ENCODE measurements around the gene C19orf12.

GRCh38 chr19:29748996-29749849, 34.2 kb upstream of the C19orf12 start:
- TF ChIP-seq CTCF (IDR thresholded peaks at IDR 0.05) (no peak), POLR2AphosphoS5 (IDR thresholded peaks at IDR 0.05) (no peak), POLR2A (IDR thresholded peaks at IDR 0.05; ENCODE audit: low read depth) (no peak)

All from esophagus muscularis mucosa (tissue), 3 donors.